GM19324 (cell line): ENCODE measurements around the gene FANCG.

Experiments
- ATAC-seq: cut with Tn5 transposase; IDR thresholded peaks from one replicate; pipeline ENCODE4 v1.9.1; 2021; ENCODE audit warnings: mild to moderate bottlenecking, moderate library complexity; ENCODE audit not compliant: unreplicated experiment, low FRiP score

Gene FANCG

DNA sequence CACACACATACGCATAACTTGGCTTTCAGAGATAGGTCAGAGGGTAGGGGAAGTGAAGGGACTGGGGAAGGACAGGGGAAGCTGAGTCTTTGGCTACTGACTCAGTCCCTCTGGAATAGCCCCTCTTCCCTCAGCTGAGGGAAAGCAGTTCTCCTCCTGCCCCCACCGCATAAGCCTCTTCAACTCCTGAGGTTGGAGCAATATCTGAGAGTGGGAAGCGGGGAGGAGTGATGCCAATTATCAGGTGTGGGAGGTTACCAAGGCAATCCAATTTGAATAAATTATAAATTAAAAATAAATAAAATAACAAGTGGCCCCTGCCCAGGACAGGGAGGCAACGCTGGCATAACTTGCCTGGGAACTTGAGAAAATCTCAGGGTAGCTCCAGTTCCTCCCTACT, 24.8 kb upstream of the FANCG start:
- no peak for ATAC-seq

DNA sequence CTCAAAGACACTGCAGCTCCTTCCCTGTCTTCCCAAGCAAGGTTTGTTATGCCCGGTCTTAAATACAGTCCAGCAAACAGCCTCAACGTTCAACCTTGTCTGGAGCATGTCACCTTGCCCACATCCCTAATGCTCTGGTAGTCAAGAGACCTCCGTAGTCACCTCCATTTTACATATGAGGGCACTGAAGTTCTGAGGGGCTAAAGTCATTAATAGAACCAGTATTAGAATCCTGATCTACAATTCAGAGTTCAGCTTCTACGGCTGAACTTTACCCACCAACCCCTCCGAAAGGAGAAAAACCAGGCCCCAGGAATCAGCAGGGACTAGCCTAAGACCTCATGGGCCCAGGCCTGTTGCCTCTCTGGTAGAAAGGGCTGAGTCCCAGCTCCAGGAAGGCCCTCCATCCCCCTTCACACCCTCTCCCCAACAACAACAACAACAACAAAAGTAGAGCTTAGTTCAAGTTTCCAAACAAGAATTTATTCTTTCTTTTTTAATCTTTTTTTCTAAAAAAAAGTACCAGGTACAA, 24.0 kb upstream of the FANCG start:
- ATAC-seq = no peak

GRCh38 chr9:35102769-35103659, 23.3 kb upstream of the FANCG start, which contains the start of gene STOML2:
Gene STOML2, minus strand, starts transcription at chr9:35103131. Its CDS starts 37 bp downstream, at chr9:35103094.
- ATAC-seq = peak; percentile 91

DNA sequence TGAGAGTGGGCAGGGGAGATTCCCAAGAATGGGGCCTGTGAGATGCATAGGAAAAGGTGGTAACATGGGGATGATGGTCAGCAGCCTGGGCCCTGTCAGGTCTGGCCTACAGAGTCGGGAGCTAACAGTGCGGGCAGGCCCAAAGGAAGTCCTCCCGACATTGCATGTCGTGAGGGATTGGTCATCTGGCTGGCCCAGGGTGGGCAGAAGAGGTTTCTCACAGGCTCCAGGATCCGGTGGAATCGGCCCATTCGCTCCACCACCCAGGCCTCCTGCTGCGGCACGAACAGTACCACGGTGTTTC, 22.7 kb upstream of the FANCG start:
- ATAC-seq = peak; percentile 21

- ATAC-seq = no peak
Observed at GRCh38 chr9:35097573-35097972, 17.8 kb upstream of the FANCG start.

DNA sequence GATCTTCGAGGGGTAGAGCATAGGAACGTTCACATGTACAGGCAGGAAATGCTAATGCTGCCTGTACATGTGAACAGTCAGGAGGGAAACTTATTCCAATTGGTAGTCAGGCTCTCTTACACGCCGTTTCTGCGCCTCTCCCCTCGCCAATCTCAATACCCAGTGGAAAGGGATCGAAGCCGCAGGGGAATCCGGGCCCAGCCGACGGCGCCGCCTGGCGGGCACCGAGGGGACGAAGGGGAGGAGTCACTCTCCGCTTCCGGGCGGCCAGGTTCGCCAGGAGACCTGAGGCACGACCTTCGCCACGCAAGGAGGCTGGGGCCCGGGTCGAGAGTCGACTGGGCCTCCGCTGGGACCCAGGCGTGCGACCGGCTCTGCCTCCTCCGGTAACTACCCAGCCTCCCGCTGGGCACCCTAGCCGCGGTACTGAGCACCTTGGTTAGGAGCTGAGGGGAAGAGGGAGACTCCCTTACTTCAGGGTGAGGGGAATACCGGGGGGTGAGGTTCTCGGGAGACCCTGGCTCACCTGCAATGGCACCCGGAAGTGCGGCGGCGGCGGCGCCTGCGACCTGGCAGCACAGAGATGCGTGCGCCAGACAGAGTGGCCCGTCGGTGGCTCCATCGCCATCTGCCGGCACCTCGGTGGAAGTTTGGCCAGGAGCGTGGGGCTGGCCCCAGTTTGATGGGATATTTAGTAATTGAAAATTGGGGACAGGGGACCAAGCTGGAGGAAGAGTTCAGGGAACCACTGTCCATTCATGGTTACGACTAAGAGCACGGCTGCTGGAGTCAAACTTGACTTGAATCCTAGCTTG, 16.5 kb upstream of the FANCG start, which contains the start of gene PIGO:
Gene PIGO, minus strand, starts transcription at position 557 of the 815 bp plus-strand sequence. CDS start 1,026 bp downstream, outside the sequence.
- ATAC-seq = peak; percentile 81

- ATAC-seq = no peak
Observed at GRCh38 chr9:35091536-35091935, 11.8 kb upstream of the FANCG start.

DNA sequence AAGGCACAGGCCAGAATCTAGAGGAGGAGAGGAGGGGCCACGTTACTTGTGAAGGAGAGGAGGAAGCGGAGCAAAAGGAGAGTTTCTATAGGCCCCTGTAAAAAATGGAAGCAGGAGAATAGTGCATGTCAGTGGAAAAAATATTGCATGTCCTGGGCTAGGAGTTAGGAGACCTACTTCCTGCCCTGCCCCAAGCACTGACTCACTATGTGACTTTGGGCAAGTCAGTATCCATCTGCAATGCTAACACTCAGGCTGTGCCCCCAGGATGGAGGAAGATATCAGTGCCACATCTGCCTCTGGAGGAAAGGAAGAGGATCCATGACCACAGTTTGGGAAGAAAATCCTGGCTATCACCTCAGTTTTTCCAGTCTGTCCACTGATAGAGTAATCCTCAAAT, 9.7 kb upstream of the FANCG start:
- ATAC-seq = no peak

- ATAC-seq = no peak
Observed at GRCh38 chr9:35085078-35085477, 5.3 kb upstream of the FANCG start.

DNA sequence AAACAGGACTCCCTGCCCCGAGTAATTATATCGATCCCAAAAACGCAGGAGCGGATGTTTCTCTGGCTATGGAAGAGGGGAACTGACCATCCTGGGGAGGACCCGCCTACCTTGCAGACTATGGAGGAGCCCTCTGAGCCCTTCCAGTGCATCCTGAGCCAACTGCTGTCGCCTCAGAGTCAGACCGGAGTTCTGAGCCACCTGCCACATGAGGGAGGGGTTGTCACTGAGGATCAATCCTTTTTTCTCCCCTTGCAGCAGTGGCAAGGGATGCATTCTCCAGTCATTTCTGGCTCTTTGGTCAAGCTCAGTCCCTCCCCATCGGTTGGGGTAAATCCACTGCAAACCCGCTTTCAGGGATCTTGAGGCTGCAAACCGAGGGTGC, 709 bp downstream of the FANCG start:
- no peak for ATAC-seq

DNA sequence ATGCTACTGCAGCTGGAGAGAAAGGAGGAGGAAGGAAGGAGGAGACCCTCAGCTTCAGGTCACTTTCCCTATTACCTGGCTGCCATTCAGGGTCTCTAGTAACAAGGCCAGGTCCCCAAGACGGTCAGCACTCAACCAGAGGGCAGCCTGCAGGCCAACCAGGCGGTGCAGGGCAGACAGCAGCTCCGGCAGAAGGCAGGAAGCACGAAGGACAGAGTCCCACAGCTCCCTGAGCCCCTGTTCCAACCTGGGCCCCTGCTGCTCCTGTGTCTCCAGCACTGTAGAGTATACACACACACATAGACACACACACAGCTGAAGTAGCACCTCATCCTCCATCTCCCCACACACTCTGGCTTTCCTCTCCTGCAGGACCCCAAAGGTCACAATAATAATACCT, 1.7 kb downstream of the FANCG start:
- ATAC-seq = no peak

- ATAC-seq = no peak
Observed at GRCh38 chr9:35076848-35077247, 2.9 kb downstream of the FANCG start.

- ATAC-seq = no peak
Observed at GRCh38 chr9:35075358-35075757, 4.4 kb downstream of the FANCG start.

- no peak for ATAC-seq
Observed at GRCh38 chr9:35074791-35075190, 5.0 kb downstream of the FANCG start.

- no peak for ATAC-seq
Observed at GRCh38 chr9:35074141-35074540, 5.6 kb downstream of the FANCG start.

DNA sequence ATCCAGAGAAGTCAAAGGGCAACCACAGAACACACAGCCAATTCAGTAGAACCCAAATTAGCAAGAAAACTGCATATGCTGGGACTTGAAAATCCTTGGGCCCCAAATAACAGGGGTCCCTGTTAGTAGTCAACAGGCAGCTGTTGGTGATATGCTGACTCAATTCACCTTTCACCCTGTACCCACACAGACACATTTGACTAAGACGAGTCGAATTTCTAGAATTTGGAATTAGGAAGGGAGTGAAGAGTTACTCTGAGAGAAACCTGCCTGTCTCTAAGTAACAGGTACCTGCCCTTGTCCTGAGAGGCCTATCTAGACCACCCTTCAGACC, 6.5 kb downstream of the FANCG start:
- ATAC-seq = no peak

- ATAC-seq = peak; percentile 77
Observed at GRCh38 chr9:35072461-35073278, 7.1 kb downstream of the FANCG start, which contains the start of gene VCP. Gene VCP, minus strand, starts transcription at chr9:35072625. Its CDS starts 272 bp downstream, at chr9:35072353.

DNA sequence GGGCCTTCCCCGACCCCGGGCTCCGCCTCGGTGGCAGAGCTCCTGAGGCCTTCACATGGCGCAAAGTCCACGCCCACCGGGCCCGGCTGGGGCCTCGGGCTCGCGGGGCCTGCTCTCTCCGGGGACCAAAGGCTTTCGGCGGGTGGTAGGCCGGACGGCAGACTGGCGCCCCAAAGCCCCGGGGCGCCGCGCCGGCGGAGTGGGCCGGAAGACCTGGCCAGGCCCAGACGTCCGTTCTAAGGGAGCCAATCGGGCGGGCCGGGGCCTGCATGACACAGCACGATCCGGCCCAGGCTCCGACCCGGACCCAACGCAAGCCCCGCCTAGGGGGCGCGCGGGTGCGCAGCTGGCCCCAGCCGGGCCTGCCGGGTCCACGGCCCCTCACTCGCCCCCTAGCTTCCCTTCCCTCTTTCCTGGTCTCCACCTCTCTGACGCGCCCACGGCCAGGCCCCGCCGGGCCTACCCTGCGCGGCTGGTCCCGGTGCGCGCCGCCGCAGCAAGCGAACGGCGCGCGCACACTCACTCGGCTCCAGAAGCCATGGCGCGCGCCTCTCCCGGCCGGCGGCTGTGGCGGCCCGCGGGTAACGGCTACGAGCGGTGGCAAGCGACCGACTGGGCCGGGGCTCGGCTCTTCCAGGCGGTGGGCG, 7.8 kb downstream of the FANCG start:
- peak; percentile 64 for ATAC-seq

GRCh38 chr9:35070823-35071813, 8.6 kb downstream of the FANCG start:
- ATAC-seq = no peak
